ENCODE data around the gene GMCL1.
A peak's percentile ranks its signal among the peaks of the same experiment; 100 is the strongest.

GMCL1 gene, protein sequence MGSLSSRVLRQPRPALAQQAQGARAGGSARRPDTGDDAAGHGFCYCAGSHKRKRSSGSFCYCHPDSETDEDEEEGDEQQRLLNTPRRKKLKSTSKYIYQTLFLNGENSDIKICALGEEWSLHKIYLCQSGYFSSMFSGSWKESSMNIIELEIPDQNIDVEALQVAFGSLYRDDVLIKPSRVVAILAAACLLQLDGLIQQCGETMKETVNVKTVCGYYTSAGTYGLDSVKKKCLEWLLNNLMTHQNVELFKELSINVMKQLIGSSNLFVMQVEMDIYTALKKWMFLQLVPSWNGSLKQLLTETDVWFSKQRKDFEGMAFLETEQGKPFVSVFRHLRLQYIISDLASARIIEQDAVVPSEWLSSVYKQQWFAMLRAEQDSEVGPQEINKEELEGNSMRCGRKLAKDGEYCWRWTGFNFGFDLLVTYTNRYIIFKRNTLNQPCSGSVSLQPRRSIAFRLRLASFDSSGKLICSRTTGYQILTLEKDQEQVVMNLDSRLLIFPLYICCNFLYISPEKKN

DNA sequence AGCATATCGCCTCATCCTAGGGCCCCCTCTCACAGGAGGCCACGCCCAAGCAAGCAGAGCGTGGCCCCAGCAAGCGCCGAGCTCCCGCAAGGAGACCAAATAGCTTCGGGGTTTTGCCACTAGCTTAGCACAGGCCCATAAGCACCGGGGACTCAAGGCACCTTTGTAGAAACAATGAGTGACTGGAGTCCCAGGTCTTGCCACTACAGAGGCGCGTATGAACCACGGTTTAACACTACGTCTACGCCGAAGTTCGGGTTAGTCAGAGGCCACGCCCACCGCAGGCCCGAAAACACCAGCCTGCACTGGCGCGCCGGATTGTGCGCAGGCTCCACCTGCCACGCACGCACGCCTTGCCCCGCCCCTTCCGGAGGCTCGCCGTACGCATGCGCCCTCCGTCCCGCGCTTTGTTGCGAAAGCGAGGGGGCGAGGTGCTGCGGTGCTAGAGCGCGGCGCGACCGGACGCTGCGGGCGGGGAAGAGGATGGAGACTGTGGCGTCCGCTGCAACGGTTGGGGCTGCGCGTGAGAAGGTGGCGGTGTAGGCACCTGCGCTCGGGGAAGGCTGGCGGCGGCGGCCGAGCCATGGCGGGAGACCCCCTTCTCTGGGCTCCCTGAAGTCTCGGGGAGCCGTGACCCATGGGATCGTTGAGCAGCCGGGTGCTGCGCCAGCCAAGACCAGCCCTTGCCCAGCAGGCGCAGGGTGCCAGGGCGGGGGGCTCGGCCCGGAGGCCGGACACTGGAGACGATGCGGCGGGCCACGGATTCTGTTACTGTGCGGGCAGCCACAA lies at the start of gene GMCL1:
GMCL1 (plus strand) TSS at position 405 of the 789 bp plus-strand sequence; CDS start at position 638, 233 bp downstream.
- Histone ChIP-seq H3K36me3 (peaks cover 0 to 8% (median 0%) of the 10 kb centered on the region in 3 donors), H3K4me3 (peak within 1 kb of the TSS; percentile 77 to 95), H3K4me1 (peaks cover 0 to 45% (median 20%) of the 10 kb centered on the region in 4 donors), H3K9me3 (no peaks in the 10 kb centered on the region), H3K27ac (peak within 1 kb of the TSS; percentile 93 to 95), H3K27me3 (no peaks in the 10 kb centered on the region)
- peak; percentile 96 to 98 for DNase-seq
- intact Hi-C loops (cut with DNase I; ENCODE audit: low total_unique reads) = no loop called here
- TF ChIP-seq CTCF (IDR thresholded peaks at IDR 0.05) = no peak

GRCh38 chr2:69780921-69781320 lies 48.5 kb upstream of the GMCL1 start:
- intact Hi-C loops (cut with DNase I; ENCODE audit: low total_unique reads) = no loop called here
- H3K4me3 ChIP-seq = no peak overlapping the region
- no peaks in the 10 kb centered on the region for H3K27me3 ChIP-seq
- peaks cover 0 to 10% (median under 1%) of the 10 kb centered on the region in 4 donors for H3K4me1 ChIP-seq
- no peaks in the 10 kb centered on the region for H3K9me3 ChIP-seq
- no peak overlapping the region for H3K27ac ChIP-seq
- TF ChIP-seq CTCF (IDR thresholded peaks at IDR 0.05) = no peak
- peaks cover 0 to 17% (median 0%) of the 10 kb centered on the region in 3 donors for H3K36me3 ChIP-seq
- DNase-seq = no peak

DNA sequence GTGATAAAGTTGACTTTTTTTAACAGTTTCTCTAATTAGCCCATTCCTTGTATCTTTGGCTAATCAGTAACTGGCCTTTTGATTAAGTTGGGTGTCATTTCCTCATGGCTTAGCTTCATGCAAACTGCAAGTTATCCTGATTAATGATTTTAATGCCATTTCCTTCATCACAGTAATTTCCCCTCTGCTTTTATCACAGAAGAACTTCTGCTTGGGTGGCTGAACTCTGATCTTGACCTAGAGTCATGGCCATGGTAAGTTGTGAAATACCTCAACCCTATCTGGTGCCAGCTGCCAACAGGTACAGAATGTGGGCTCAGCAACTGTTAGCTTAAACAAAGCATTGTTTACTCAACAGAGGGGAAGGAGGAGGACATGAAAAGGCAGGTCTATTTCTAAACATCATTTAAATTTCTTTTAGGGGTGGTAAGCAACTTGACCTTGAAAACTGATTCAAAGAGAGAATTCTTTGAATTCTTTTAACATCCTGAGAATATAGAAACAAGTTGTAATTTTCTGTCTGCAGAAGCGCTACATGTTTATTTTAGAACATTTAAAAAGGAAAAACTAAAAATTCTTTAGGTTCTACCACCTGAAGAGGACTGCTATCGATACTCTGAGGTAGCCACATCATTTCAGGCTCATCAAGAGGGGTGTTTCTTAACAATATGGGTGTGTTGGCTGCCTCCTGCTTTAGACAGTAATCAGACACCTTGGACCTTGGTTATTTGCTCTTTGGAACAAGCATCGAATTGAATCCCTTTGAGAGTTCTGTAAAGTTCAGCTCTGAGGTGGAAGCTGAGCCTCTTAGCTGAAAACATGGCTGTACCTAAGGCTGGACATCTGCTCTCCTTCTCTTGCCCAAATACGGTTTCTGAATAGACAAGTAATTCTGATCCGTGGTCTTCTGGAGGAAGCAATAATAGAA lies 47.9 kb upstream of the GMCL1 start:
- no peaks in the 10 kb centered on the region for H3K27me3 ChIP-seq
- H3K27ac ChIP-seq = no peak overlapping the region
- H3K9me3 ChIP-seq = no peaks in the 10 kb centered on the region
- intact Hi-C loops (cut with DNase I; ENCODE audit: low total_unique reads) = no loop called here
- no peak for TF ChIP-seq CTCF (IDR thresholded peaks at IDR 0.05)
- H3K4me3 ChIP-seq = no peak overlapping the region
- H3K4me1 ChIP-seq = peaks cover 0 to 9% (median 0%) of the 10 kb centered on the region in 4 donors
- no peak for DNase-seq
- peaks cover 0 to 18% (median 4%) of the 10 kb centered on the region in 3 donors for H3K36me3 ChIP-seq

DNA sequence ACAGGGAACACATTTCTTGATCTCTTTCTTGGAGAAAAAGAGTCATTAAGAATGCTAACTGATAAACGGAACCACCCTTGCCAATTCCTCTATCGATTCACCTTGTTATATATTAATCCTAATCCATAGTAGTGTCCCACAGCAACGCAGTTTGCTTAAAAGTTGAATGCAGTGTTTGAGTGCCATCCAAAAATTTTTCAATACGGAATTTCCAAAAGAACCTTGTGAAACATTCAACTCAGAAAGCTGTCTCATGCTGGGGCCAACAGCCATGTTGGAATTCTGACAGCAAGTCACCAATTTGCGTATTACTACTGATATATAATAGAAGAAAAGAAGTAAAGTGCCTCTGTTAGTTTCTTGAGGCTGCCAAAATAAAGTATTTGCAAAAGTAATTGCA lies 45.2 kb upstream of the GMCL1 start:
- TF ChIP-seq CTCF (IDR thresholded peaks at IDR 0.05) = no peak
- peaks cover 0 to 8% (median 3%) of the 10 kb centered on the region in 4 donors for H3K4me1 ChIP-seq
- DNase-seq = no peak
- H3K9me3 ChIP-seq = no peaks in the 10 kb centered on the region
- H3K27ac ChIP-seq = no peak overlapping the region
- intact Hi-C loops (cut with DNase I; ENCODE audit: low total_unique reads) = no loop called here
- no peaks in the 10 kb centered on the region for H3K27me3 ChIP-seq
- H3K4me3 ChIP-seq = no peak overlapping the region
- H3K36me3 ChIP-seq = peaks cover 0 to 35% (median 13%) of the 10 kb centered on the region in 3 donors

DNA sequence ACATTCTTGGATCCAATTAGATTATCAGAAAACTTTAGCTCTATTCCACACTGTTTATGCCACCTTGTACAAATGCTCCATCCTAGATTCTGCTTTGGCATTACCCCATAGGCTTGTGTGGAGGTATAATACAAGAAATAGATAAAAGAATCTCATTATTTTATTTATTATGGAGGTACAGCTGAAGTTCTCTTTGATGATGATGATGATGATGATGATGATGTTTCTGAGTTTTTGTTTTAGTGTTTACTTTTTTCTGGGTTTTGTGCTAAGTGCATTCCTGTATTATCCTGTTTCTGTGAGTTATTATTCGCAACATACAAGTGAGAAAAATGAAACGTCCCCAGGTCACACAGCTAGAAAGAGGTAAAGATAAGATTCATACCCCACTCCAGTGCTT lies 44.1 kb upstream of the GMCL1 start:
- no peaks in the 10 kb centered on the region for H3K9me3 ChIP-seq
- no peak overlapping the region for H3K27ac ChIP-seq
- no peak for DNase-seq
- H3K4me1 ChIP-seq = peaks cover 0 to 16% (median 13%) of the 10 kb centered on the region in 4 donors
- no peaks in the 10 kb centered on the region for H3K27me3 ChIP-seq
- no peak for TF ChIP-seq CTCF (IDR thresholded peaks at IDR 0.05)
- H3K4me3 ChIP-seq = no peak overlapping the region
- intact Hi-C loops (cut with DNase I; ENCODE audit: low total_unique reads) = no loop called here
- H3K36me3 ChIP-seq = peaks cover 0 to 35% (median 13%) of the 10 kb centered on the region in 3 donors

Data from tibial artery (tissue), 4 donors.